Activated naive CD4-positive, alpha-beta T cell treated with anti-CD3 and anti-CD28 coated beads, Interleukin-2, amount 50 U/mL, for 24 hours (primary cell): ENCODE measurements around the gene RFX2.
"Not testable (repeated sequence)": the region's sequence is repeated elsewhere in the genome, so short reads cannot be mapped to it uniquely, and the experiment has no call there.

ENCODE experiments used
- H3K27ac Mint-ChIP-seq: one replicate; pipeline ENCODE4 v1.8.0; 2021; ENCODE audit warnings: mild to moderate bottlenecking, mixed read lengths
- H3K27me3 Mint-ChIP-seq: one replicate; pipeline ENCODE4 v1.8.0; 2021; ENCODE audit warnings: mixed read lengths
- H3K36me3 Mint-ChIP-seq: one replicate; pipeline ENCODE4 v1.8.0; 2021; ENCODE audit warnings: mixed read lengths
- H3K4me1 Mint-ChIP-seq: one replicate; pipeline ENCODE4 v1.8.0; 2021; ENCODE audit warnings: mixed read lengths
- H3K4me3 Mint-ChIP-seq: one replicate; pipeline ENCODE4 v1.8.0; 2021; ENCODE audit warnings: mild to moderate bottlenecking, mixed read lengths
- H3K9me3 Mint-ChIP-seq: one replicate; pipeline ENCODE4 v1.8.0; 2021; ENCODE audit warnings: mixed read lengths

Gene RFX2

DNA sequence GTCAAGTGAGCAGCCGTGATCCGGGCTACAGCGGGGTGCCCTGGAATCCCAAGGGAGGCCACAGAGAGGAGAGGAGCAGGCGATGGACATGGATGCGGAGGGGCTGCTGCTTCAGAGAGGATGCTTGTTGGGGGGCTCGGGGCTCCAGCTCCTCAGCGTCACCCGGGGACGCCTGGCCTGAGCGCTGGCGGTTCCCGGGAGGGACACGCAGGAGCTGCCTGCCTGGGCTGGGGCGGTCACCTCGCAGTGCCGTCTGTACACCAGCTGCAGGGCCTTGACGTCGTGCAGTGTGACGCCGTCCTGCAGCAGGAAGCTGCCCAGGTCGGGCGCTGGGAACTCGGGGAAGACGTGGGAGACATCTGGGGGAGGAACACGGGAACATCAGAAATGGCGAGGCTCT lies 102.4 kb downstream of the RFX2 start:
- H3K27me3 Mint-ChIP-seq: no peaks in the 10 kb centered on the region
- no peaks in the 10 kb centered on the region for H3K4me1 Mint-ChIP-seq
- no peak overlapping the region for H3K27ac Mint-ChIP-seq
- H3K4me3 Mint-ChIP-seq: no peak overlapping the region
- H3K36me3 Mint-ChIP-seq: no peaks in the 10 kb centered on the region
- no peaks in the 10 kb centered on the region for H3K9me3 Mint-ChIP-seq

DNA sequence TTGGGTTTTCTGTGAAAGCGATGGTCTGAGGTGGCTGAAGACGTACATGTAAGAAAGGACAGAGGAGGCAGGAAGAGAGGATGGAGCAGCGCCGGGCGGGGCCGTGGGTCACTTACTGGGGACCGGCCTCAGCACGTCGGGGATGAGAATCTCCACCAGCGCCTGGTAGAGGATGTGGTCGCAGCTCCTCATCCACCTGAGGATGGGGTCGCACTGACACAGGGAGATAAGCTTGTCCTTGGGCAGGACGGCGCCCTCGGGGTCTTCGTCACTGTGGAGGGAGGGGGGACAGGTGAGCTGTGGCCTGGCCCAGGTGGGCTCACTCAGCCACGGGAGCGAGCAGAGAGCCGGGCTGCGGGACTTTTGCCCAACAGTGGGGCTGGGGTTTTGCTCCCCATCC lies 103.4 kb downstream of the RFX2 start:
- H3K9me3 Mint-ChIP-seq: no peaks in the 10 kb centered on the region
- no peaks in the 10 kb centered on the region for H3K27me3 Mint-ChIP-seq
- no peak overlapping the region for H3K4me3 Mint-ChIP-seq
- no peaks in the 10 kb centered on the region for H3K36me3 Mint-ChIP-seq
- no peak overlapping the region for H3K27ac Mint-ChIP-seq
- no peaks in the 10 kb centered on the region for H3K4me1 Mint-ChIP-seq

DNA sequence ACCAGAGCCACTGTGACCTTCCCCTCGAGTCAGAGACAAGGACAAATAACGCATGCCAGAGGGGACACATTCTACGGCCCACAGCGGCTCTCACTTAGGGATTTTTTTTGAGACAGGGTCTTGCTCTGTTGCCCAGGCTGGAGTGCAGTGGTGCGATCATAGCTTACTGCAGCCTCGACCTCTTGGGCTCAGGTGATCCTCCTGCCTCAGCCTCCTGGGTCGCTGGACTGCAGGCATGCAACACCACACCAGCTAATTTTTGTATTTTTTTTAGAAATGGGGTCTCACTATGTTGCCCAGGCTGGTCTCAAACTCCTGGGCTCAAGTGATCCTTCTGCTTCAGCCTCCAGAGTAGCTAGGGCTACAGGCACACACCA lies 104.2 kb downstream of the RFX2 start:
- not testable (repeated sequence) for H3K4me1 Mint-ChIP-seq, H3K27ac Mint-ChIP-seq, H3K4me3 Mint-ChIP-seq, H3K9me3 Mint-ChIP-seq, H3K36me3 Mint-ChIP-seq, H3K27me3 Mint-ChIP-seq

DNA sequence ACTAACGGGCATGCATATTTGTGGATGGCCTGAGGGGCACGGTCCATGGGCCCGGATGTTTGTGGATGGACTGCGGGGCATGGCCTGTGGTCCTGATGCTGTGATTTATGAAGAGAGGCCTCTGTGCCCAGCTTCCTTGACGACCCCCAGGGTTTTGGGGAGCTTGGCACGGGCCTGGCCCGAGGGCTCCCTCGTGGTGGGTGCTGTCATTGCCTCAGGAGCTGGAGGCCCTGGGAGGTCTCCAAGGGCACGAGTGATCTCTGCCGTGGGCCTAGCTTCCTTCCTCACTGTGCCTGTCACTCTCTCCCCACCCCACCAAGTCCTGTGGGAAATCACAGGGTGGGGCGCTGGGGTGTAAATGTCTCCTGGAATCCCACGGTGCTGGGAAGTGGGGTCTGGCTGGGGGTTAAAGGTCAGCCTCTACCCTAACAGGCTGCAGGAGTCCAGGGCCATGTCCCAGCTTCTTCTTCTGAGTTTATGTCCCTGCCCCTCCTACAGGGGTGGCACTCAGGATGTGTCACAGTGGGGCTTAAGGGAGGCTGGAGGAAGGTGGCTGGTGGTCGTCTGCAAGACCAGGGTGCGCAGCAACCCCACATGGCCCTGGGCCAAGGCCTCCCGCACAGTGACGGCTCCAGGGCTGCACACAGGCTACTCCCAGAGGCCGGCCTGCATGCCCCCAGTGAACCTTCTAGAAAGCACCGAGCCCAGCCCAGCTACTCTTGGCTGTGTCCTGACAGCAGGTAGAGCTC lies 104.8 kb downstream of the RFX2 start:
- no peaks in the 10 kb centered on the region for H3K27me3 Mint-ChIP-seq
- no peaks in the 10 kb centered on the region for H3K4me1 Mint-ChIP-seq
- H3K36me3 Mint-ChIP-seq: peaks cover 3% of the 10 kb centered on the region
- H3K4me3 Mint-ChIP-seq: no peak overlapping the region
- no peak overlapping the region for H3K27ac Mint-ChIP-seq
- no peaks in the 10 kb centered on the region for H3K9me3 Mint-ChIP-seq

DNA sequence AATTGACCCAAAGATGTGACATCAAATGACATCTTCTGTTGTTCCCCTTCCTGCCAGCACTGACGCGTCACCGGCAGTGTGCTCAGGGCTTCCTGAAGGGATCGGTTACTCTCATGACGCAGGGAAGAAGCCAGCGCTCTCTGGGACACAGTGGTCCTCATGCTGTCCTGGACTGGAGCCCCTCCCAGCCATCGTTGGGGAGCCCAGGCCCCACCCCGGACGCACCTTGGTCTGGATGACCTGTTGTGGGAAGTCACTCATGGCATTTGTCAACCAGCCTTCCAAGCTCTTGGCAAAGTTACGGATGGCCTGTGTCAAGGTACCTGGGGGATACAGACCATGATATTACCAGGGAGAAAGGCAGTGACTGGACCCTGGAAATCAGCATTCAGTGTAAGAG lies 106.3 kb downstream of the RFX2 start:
- peaks cover 10% of the 10 kb centered on the region for H3K36me3 Mint-ChIP-seq

DNA sequence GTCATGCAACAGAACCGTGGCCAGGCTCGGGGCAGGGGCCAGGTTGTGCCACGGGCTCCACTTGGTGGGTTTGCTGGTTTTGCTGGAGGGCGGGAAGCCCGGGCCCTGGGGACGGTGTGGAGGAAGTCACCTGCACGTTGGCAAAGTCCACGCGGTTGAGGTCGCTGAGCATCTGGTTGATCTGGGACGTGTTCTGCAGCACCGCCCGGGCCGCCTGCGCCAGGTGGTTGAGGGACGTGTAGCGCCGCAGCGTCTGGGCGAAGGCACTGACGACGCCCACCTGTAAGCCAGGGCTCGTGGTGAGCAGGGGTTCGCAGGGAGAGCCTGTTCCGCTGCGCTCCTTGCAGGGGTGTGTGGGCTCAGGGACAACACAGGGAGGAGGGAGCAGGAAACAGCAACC lies 107.7 kb downstream of the RFX2 start:
- Mint-ChIP-seq H3K4me3 (no peak overlapping the region), H3K4me1 (no peaks in the 10 kb centered on the region), H3K36me3 (peaks cover 10% of the 10 kb centered on the region), H3K9me3 (no peaks in the 10 kb centered on the region), H3K27me3 (no peaks in the 10 kb centered on the region), H3K27ac (no peak overlapping the region)

More for the DNA sequence above, 106.3 kb downstream of the RFX2 start:
- no peak overlapping the region for H3K27ac Mint-ChIP-seq
- H3K4me3 Mint-ChIP-seq: no peak overlapping the region
- no peaks in the 10 kb centered on the region for H3K4me1 Mint-ChIP-seq
- no peaks in the 10 kb centered on the region for H3K9me3 Mint-ChIP-seq
- no peaks in the 10 kb centered on the region for H3K27me3 Mint-ChIP-seq

DNA sequence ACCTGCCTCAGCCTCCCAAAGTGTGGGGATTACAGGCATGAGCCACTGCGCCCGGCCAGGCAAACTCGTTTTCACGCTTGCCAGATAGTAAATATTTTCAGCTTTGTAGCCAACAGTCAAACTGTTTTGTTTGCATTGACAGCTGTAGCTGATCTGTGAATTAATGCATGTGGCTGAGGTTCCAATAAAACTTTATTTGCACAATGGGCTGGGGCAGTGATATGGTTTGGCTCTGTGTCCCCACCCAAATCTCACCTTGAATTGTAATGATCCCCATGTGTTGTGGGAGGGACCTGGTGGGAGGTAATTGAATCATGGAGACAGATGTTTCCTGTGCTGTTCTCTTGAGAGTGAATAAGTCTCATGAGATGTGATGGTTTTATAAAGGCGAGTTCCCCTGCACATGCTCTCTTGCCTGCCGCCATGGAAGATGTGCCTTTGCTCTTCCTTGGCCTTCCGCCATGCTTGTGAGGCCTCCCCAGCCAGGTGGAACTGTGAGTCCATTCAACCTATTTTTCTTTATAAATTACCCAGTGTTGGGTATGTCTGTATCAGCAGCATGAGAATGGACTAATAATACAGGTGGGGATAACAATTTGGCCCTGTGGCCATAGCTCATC lies 110.0 kb downstream of the RFX2 start:
- Mint-ChIP-seq H3K4me3 (no peak overlapping the region), H3K27me3 (no peaks in the 10 kb centered on the region), H3K9me3 (no peaks in the 10 kb centered on the region), H3K27ac (no peak overlapping the region), H3K36me3 (peaks cover 10% of the 10 kb centered on the region), H3K4me1 (no peaks in the 10 kb centered on the region)

DNA sequence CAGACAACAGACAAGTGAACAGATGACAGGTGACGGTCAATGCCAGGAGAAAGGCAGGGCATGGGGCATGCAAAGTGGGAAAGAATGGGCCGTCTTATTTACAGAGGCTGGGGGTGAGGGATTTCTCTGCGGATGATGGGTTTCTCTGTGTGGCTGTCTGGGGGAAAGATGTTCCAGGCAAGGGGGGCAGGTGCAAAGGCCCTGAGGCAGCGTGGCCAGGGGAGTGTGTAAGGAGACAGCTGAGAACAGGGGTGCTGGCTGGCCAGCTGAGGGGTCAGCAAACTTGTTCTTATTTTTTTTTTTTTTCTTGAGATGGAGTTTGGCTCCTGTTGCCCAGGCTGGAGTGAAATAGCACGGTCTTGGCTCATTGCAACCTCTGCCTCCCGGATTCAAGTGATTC lies 110.6 kb downstream of the RFX2 start:
- Mint-ChIP-seq H3K9me3 (no peaks in the 10 kb centered on the region), H3K27ac (no peak overlapping the region), H3K36me3 (peaks cover 10% of the 10 kb centered on the region), H3K27me3 (no peaks in the 10 kb centered on the region), H3K4me3 (no peak overlapping the region), H3K4me1 (no peaks in the 10 kb centered on the region)

DNA sequence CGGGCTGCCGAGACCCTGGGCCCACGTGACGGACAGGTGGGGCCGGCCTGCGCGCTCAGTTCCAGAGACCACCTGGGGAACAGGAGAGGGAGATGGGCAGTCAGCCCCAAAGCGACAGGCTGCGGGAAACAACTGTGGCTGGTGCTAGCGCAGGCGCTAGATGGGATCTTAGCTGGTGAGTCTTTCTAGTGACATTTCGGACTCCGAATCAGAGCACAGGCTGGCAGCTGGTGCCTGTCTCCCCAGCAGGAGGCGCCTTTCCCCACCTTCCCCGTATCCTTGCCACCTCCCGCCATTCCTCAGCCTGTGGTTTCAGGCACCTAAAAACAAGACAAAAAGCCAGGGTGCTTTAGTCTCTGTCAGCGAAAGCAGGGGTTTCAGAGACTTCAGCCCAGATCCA lies 112.9 kb downstream of the RFX2 start:
- H3K36me3 Mint-ChIP-seq: peaks cover 10% of the 10 kb centered on the region
- H3K4me1 Mint-ChIP-seq: no peaks in the 10 kb centered on the region
- H3K9me3 Mint-ChIP-seq: no peaks in the 10 kb centered on the region
- no peak overlapping the region for H3K27ac Mint-ChIP-seq
- no peaks in the 10 kb centered on the region for H3K27me3 Mint-ChIP-seq
- H3K4me3 Mint-ChIP-seq: no peak overlapping the region

DNA sequence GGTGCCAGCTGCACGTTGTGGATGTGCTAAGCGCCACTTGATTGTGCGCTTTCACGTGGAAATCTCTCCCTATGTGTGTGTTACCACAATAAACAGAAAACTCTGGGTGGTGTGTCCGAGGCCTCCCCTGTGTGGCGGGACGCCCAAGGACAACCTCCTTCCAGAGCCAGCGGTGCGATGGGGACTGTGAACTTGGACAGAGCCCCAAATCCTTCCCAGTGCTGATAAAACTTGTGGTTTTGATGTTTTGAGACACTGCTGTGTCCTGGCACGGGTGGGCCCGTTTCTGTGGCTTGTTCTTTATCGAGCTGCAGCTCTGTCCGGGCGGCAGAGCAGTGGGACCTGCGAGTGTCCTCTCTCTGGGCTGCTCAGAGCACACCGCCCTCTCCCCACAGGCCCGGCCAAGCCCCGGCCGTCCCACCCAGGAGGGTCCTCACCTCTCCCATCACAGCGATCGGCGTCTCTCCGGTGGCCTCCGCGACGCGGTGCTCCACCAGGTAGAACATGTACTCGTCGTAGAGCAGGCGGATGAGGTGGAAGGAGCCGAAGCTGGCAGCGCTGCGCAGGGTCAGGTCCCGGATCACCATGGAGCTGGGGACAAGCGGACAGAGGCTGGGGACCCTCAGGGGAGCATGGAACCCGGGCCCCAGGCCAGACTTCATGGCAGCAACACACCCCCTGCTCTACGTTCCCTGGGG lies 113.5 kb downstream of the RFX2 start:
- Mint-ChIP-seq H3K27ac (no peak overlapping the region), H3K4me3 (no peak overlapping the region), H3K36me3 (peaks cover 10% of the 10 kb centered on the region), H3K27me3 (no peaks in the 10 kb centered on the region), H3K4me1 (no peaks in the 10 kb centered on the region), H3K9me3 (no peaks in the 10 kb centered on the region)

DNA sequence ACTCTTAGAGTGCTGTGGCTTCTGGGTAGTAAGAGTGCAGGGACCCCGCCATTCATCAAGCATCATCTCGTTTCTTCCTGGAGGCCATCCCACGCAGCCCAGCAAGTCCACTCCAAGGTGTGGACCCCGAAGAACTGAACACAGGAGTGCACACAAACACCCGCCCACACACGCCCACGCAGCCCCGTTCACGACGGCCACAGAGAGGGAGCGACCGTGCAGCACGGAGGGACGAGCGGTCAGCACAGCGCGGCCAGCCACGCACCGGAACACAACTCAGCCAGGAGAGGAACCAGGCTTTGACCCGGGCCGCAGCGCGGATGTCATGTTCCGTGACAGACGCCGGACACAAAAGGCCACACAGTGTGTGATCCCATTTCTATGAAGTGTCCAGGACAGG lies 114.2 kb downstream of the RFX2 start:
- peaks cover 10% of the 10 kb centered on the region for H3K36me3 Mint-ChIP-seq
- no peaks in the 10 kb centered on the region for H3K27me3 Mint-ChIP-seq
- H3K9me3 Mint-ChIP-seq: no peaks in the 10 kb centered on the region
- H3K4me3 Mint-ChIP-seq: no peak overlapping the region
- H3K4me1 Mint-ChIP-seq: no peaks in the 10 kb centered on the region
- no peak overlapping the region for H3K27ac Mint-ChIP-seq

DNA sequence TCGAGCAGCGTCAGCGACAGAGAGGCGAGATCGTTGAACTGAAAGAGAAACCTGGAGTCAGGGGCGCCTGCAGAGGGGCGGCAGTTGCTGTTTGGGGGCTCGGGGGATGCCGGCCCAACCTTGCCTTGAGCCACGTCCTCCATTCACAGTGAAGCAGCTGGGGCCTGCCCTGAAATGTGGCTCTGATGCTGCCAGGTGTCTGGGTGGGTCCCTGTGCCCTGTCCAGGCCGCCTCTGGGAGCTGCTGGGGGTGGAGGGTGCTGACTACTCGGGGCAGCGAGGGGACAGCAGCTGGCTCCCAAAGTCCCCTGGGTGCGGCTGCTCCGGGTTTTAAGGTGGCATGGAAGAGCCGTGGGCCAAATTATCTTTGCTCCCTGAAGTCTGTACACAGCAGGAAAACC lies 114.7 kb downstream of the RFX2 start:
- Mint-ChIP-seq H3K27ac (no peak overlapping the region), H3K4me1 (no peaks in the 10 kb centered on the region)

DNA sequence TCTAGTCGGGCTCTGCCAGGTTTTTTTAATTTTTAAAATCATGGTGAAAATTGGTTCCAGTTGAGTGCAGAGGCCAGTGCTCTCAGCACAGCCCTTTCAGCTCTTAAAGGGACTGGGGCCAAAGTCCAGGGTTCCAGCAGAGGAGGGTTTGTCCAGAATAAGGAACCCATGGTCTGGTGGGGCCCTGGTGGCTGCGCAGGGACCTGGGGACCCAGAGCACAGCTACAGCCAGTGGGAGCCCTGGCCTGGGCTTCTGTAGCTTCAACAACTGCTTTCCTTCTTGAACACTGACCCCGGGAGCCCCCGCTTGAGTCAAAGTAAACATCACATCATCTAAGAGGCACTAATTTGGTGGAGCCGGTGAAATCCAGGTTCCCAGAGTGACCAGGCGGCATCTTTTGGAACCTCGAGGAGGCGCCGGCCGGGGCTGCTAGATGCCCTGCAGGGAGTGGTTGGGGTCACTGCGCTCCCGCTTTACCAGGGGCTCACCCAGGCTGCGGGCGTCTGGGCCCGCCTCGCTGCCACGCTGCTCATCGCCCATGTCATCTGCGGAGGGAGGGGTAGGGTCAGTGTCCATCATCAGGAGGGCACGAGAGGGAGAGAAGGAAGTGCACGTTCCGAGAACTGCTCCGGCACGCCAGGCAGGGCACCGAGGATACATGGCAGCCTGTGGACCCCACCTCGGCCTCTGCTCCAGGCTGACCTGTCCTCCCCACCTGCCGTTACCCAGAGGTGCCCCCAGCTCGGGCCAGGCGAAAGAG lies 115.7 kb downstream of the RFX2 start:
- Mint-ChIP-seq H3K9me3 (no peaks in the 10 kb centered on the region), H3K27ac (no peak overlapping the region), H3K27me3 (no peaks in the 10 kb centered on the region), H3K4me1 (no peaks in the 10 kb centered on the region), H3K4me3 (no peak overlapping the region), H3K36me3 (peaks cover 3% of the 10 kb centered on the region)

More for the DNA sequence above, 114.7 kb downstream of the RFX2 start:
- Mint-ChIP-seq H3K27me3 (no peaks in the 10 kb centered on the region), H3K36me3 (peaks cover 8% of the 10 kb centered on the region), H3K9me3 (no peaks in the 10 kb centered on the region), H3K4me3 (no peak overlapping the region)

DNA sequence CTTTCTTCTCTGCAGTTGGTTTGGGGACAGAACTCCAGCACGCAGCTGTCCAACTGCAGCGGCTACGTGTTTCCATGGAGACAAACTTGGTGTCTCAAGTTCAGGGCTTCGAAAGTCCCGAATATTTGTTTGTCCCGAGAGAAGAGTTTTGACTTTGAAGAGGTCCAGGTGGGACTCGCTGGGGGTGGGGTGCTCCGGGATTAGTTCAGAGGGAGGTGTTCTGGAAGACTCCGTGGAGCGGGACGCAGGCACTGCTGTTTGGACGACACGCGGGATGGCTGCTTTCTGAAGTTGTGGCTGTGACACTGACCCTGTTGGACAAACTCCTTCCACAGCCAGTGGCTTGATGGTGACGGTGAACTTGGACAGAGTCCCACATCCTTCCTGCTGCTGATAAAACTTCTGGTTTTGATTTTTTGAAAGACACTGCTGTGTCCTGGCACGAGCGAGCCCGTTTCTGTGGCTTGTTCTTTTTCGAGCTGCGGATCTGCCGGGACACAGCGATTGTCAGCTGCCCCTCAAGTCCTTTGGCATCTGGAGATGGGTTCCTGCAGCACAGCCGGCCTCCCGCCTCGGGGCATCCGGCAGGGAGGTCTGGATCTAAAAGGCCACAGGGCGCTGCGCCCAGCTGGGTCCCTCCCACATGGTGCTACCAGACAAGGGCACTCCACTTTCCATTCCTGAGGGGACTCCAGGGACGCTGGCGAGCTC lies 116.5 kb downstream of the RFX2 start:
- Mint-ChIP-seq H3K27me3 (no peaks in the 10 kb centered on the region), H3K36me3 (no peaks in the 10 kb centered on the region), H3K4me1 (no peaks in the 10 kb centered on the region), H3K27ac (no peak overlapping the region), H3K4me3 (no peak overlapping the region), H3K9me3 (no peaks in the 10 kb centered on the region)

DNA sequence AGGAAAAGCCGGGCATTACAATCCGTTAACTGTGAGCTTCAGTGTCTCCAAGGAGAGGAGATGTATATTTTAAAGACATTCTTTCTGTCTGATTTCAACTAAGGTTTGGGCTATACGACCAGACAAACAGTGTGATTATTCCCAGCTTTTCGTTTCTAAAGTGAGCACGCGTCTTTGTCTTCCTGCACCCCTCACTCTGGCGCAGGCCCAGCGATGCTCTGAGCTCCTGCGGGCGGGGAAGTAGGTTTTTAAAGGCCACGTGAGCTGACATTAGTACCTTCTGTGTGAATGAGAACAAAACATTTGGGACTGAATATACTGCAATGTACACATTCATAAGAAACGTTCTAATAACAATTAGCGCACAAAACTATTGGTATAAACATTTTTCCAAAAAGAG lies 117.1 kb downstream of the RFX2 start:
- no peaks in the 10 kb centered on the region for H3K9me3 Mint-ChIP-seq
- H3K27me3 Mint-ChIP-seq: no peaks in the 10 kb centered on the region
- H3K36me3 Mint-ChIP-seq: no peaks in the 10 kb centered on the region
- no peak overlapping the region for H3K4me3 Mint-ChIP-seq
- H3K4me1 Mint-ChIP-seq: no peaks in the 10 kb centered on the region
- H3K27ac Mint-ChIP-seq: no peak overlapping the region
